Activated naive CD8-positive, alpha-beta T cell treated with anti-CD3 and anti-CD28 coated beads, Interleukin-2, amount 50 U/mL, for 24 hours (primary cell): ENCODE results near the gene HSD17B4.
A peak's percentile ranks its signal among the peaks of the same experiment; 100 is the strongest.
"Not testable (repeated sequence)": the region's sequence is repeated elsewhere in the genome, so short reads cannot be mapped to it uniquely, and the experiment has no call there.

ENCODE experiments used
- ATAC-seq: fragments of 150-1000 bp; cut with Tn5 transposase; one replicate; pipeline ENCODE4 v1.10.0; 2021
- DNase-seq: peaks from one replicate; pipeline ENCODE4 v3.0.0; 2021
- H3K27ac Mint-ChIP-seq: one replicate; pipeline ENCODE4 v1.8.0; 2021; ENCODE audit warnings: mild to moderate bottlenecking, mixed read lengths
- H3K27me3 Mint-ChIP-seq: one replicate; pipeline ENCODE4 v1.8.0; 2021; ENCODE audit warnings: mixed read lengths
- H3K36me3 Mint-ChIP-seq: one replicate; pipeline ENCODE4 v1.8.0; 2021; ENCODE audit warnings: low read depth, mixed read lengths
- H3K4me1 Mint-ChIP-seq: one replicate; pipeline ENCODE4 v1.8.0; 2021; ENCODE audit warnings: mixed read lengths
- H3K4me3 Mint-ChIP-seq: one replicate; pipeline ENCODE4 v1.8.0; 2021; ENCODE audit warnings: mild to moderate bottlenecking, moderate library complexity, mixed read lengths
- H3K9me3 Mint-ChIP-seq: one replicate; pipeline ENCODE4 v1.8.0; 2021; ENCODE audit warnings: mixed read lengths

HSD17B4 gene

GRCh38 chr5:119449882-119450281 lies 2.4 kb upstream of the HSD17B4 start:
- Mint-ChIP-seq H3K27ac (no peak overlapping the region), H3K27me3 (no peaks in the 10 kb centered on the region), H3K9me3 (peaks cover 5% of the 10 kb centered on the region), H3K4me3 (no peak overlapping the region), H3K36me3 (no peaks in the 10 kb centered on the region), H3K4me1 (peaks cover 19% of the 10 kb centered on the region)
- ATAC-seq (no peak), DNase-seq (no peak)

- H3K27me3 Mint-ChIP-seq, ATAC-seq, H3K4me3 Mint-ChIP-seq, H3K36me3 Mint-ChIP-seq, H3K27ac Mint-ChIP-seq, DNase-seq, H3K9me3 Mint-ChIP-seq: not testable (repeated sequence)
- peaks cover 19% of the 10 kb centered on the region for H3K4me1 Mint-ChIP-seq
Observed at GRCh38 chr5:119450627-119451026, 1.7 kb upstream of the HSD17B4 start.

- H3K4me1 Mint-ChIP-seq, result peaks cover 19% of the 10 kb centered on the region
- H3K27ac Mint-ChIP-seq, result no peak overlapping the region
- no peak for ATAC-seq
- peak overlapping the region; percentile 89 for H3K4me3 Mint-ChIP-seq
- H3K27me3 Mint-ChIP-seq, result no peaks in the 10 kb centered on the region
- peaks cover 5% of the 10 kb centered on the region for H3K9me3 Mint-ChIP-seq
- peaks cover under 1% of the 10 kb centered on the region for H3K36me3 Mint-ChIP-seq
- DNase-seq, result no peak
Observed at GRCh38 chr5:119451561-119451960, 736 bp upstream of the HSD17B4 start.

GRCh38 chr5:119452060-119452372 lies 281 bp upstream of the HSD17B4 start:
- Mint-ChIP-seq H3K4me3 (peak overlapping the region; percentile 89), H3K27me3 (no peaks in the 10 kb centered on the region), H3K36me3 (peaks cover 5% of the 10 kb centered on the region), H3K9me3 (peaks cover 5% of the 10 kb centered on the region), H3K27ac (peak overlapping the region; percentile 83), H3K4me1 (peaks cover 19% of the 10 kb centered on the region)
- ATAC-seq (no peak), DNase-seq (no peak)

GRCh38 chr5:119453040-119453373 lies 710 bp downstream of the HSD17B4 start:
- Mint-ChIP-seq H3K4me3 (peak overlapping the region; percentile 89), H3K36me3 (peaks cover 6% of the 10 kb centered on the region), H3K9me3 (peaks cover 5% of the 10 kb centered on the region), H3K27ac (peak overlapping the region; percentile 83), H3K27me3 (no peaks in the 10 kb centered on the region), H3K4me1 (peaks cover 19% of the 10 kb centered on the region)
- ATAC-seq, result peak; percentile 9
- DNase-seq, result no peak

- Mint-ChIP-seq H3K4me1 (peaks cover 25% of the 10 kb centered on the region), H3K27me3 (no peaks in the 10 kb centered on the region), H3K36me3 (peaks cover 8% of the 10 kb centered on the region), H3K4me3 (no peak overlapping the region), H3K9me3 (peaks cover 5% of the 10 kb centered on the region), H3K27ac (no peak overlapping the region)
- DNase-seq, result no peak
- ATAC-seq, result no peak
Observed at GRCh38 chr5:119454171-119454570, 1.9 kb downstream of the HSD17B4 start.

GRCh38 chr5:119458911-119459632 lies 6.8 kb downstream of the HSD17B4 start:
- no peak overlapping the region for H3K27ac Mint-ChIP-seq
- no peaks in the 10 kb centered on the region for H3K9me3 Mint-ChIP-seq
- peaks cover 11% of the 10 kb centered on the region for H3K4me1 Mint-ChIP-seq

GRCh38 chr5:119465640-119466039 lies 13.3 kb downstream of the HSD17B4 start:
- Mint-ChIP-seq H3K27me3 (no peaks in the 10 kb centered on the region), H3K27ac (no peak overlapping the region), H3K4me3 (no peak overlapping the region), H3K9me3 (peaks cover 30% of the 10 kb centered on the region), H3K36me3 (peaks cover 46% of the 10 kb centered on the region), H3K4me1 (peaks cover 19% of the 10 kb centered on the region)
- DNase-seq, result no peak
- ATAC-seq, result no peak

More at GRCh38 chr5:119458911-119459632, 6.8 kb downstream of the HSD17B4 start:
- no peak overlapping the region for H3K4me3 Mint-ChIP-seq
- H3K36me3 Mint-ChIP-seq, result peaks cover 12% of the 10 kb centered on the region
- H3K27me3 Mint-ChIP-seq, result no peaks in the 10 kb centered on the region
- no peak for DNase-seq
- no peak for ATAC-seq

- Mint-ChIP-seq H3K36me3 (peaks cover 46% of the 10 kb centered on the region), H3K4me1 (peaks cover 24% of the 10 kb centered on the region), H3K27ac (no peak overlapping the region)
Observed at GRCh38 chr5:119468286-119468685, 16.0 kb downstream of the HSD17B4 start.

GRCh38 chr5:119470105-119470763 lies 17.9 kb downstream of the HSD17B4 start:
- DNase-seq (no peak), ATAC-seq (no peak)
- Mint-ChIP-seq H3K4me3 (no peak overlapping the region), H3K27me3 (no peaks in the 10 kb centered on the region), H3K27ac (no peak overlapping the region), H3K9me3 (peaks cover 30% of the 10 kb centered on the region), H3K36me3 (peaks cover 44% of the 10 kb centered on the region), H3K4me1 (peaks cover 20% of the 10 kb centered on the region)

More at GRCh38 chr5:119468286-119468685, 16.0 kb downstream of the HSD17B4 start:
- no peak for DNase-seq
- H3K27me3 Mint-ChIP-seq, result no peaks in the 10 kb centered on the region
- H3K9me3 Mint-ChIP-seq, result peaks cover 30% of the 10 kb centered on the region
- H3K4me3 Mint-ChIP-seq, result no peak overlapping the region
- ATAC-seq, result no peak

- peaks cover 14% of the 10 kb centered on the region for H3K4me1 Mint-ChIP-seq
- DNase-seq (no peak), ATAC-seq (no peak)
- H3K4me3 Mint-ChIP-seq, result no peak overlapping the region
- H3K27ac Mint-ChIP-seq, result no peak overlapping the region
- H3K9me3 Mint-ChIP-seq, result peaks cover 28% of the 10 kb centered on the region
- no peaks in the 10 kb centered on the region for H3K27me3 Mint-ChIP-seq
- H3K36me3 Mint-ChIP-seq, result peaks cover 40% of the 10 kb centered on the region
Observed at GRCh38 chr5:119470851-119471451, 18.7 kb downstream of the HSD17B4 start.

GRCh38 chr5:119473241-119473640 lies 20.9 kb downstream of the HSD17B4 start:
- ATAC-seq (no peak), DNase-seq (no peak)
- no peak overlapping the region for H3K4me3 Mint-ChIP-seq
- H3K27me3 Mint-ChIP-seq, result no peaks in the 10 kb centered on the region
- peaks cover 10% of the 10 kb centered on the region for H3K9me3 Mint-ChIP-seq
- H3K27ac Mint-ChIP-seq, result no peak overlapping the region
- peaks cover 30% of the 10 kb centered on the region for H3K36me3 Mint-ChIP-seq
- H3K4me1 Mint-ChIP-seq, result peaks cover 11% of the 10 kb centered on the region

GRCh38 chr5:119476341-119476740 lies 24.0 kb downstream of the HSD17B4 start:
- Mint-ChIP-seq H3K4me3 (no peak overlapping the region), H3K4me1 (peaks cover under 1% of the 10 kb centered on the region), H3K27ac (no peak overlapping the region), H3K27me3 (no peaks in the 10 kb centered on the region), H3K9me3 (no peaks in the 10 kb centered on the region), H3K36me3 (peaks cover 30% of the 10 kb centered on the region)
- DNase-seq, result no peak
- ATAC-seq, result no peak

- Mint-ChIP-seq H3K27ac (no peak overlapping the region), H3K36me3 (peaks cover 33% of the 10 kb centered on the region), H3K9me3 (no peaks in the 10 kb centered on the region), H3K27me3 (no peaks in the 10 kb centered on the region), H3K4me3 (no peak overlapping the region), H3K4me1 (no peaks in the 10 kb centered on the region)
- ATAC-seq (no peak), DNase-seq (no peak)
Observed at GRCh38 chr5:119478781-119479180, 26.5 kb downstream of the HSD17B4 start.

- not testable (repeated sequence) for H3K27me3 Mint-ChIP-seq, ATAC-seq, DNase-seq, H3K4me3 Mint-ChIP-seq, H3K27ac Mint-ChIP-seq, H3K9me3 Mint-ChIP-seq, H3K4me1 Mint-ChIP-seq
- peaks cover 32% of the 10 kb centered on the region for H3K36me3 Mint-ChIP-seq
Observed at GRCh38 chr5:119480629-119481028, 28.3 kb downstream of the HSD17B4 start.
